ENCODE results near the gene FGF3. TPM values are rescaled to one million over a fixed set of nuclear protein-coding genes. Genes with fewer than 3 reads are reported as not detected.

The FGF3 gene
- polyA plus RNA-seq, 1 donor from 2014 or later, result 3.7 TPM

- H2AFZ ChIP-seq (ENCODE audit: low read depth, low read length), result no peak overlapping the region
- H3K27ac ChIP-seq (ENCODE audit: low read length), result no peak overlapping the region
- no peaks in the 10 kb centered on the region for H3K27me3 ChIP-seq (ENCODE audit: insufficient read depth, low read depth, low read length)
- no peaks in the 10 kb centered on the region for H3F3A ChIP-seq (ENCODE audit: insufficient read depth, low read length, poor library complexity, severe bottlenecking)
- TF ChIP-seq POLR2AphosphoS5 (IDR thresholded peaks at IDR 0.05) (no peak), TAF1 (IDR thresholded peaks at IDR 0.05; ENCODE audit: low read depth) (no peak), MXI1 (conservative IDR thresholded peaks at IDR 0.05; ENCODE audit: poor library complexity, severe bottlenecking) (no peak), CTCF (IDR thresholded peaks at IDR 0.05; ENCODE audit: poor library complexity, severe bottlenecking) (peak; percentile 43)
- H4K20me1 ChIP-seq (ENCODE audit: insufficient read depth), result no peaks in the 10 kb centered on the region
- H3K4me2 ChIP-seq (ENCODE audit: low read length), result no peak overlapping the region
- no peaks in the 10 kb centered on the region for H3K79me2 ChIP-seq (replicated peaks; ENCODE audit: insufficient read depth, low read length)
- no peaks in the 10 kb centered on the region for H3K9me2 ChIP-seq (ENCODE audit: insufficient read depth, low read length)
- no peak overlapping the region for H3K9ac ChIP-seq (ENCODE audit: low read length)
- no peak overlapping the region for H3K4me3 ChIP-seq (ENCODE audit: low read length)
- no peaks in the 10 kb centered on the region for H3K36me3 ChIP-seq (ENCODE audit: insufficient read depth, low read length)
- no peaks in the 10 kb centered on the region for H3K9me3 ChIP-seq (ENCODE audit: low read length)
Measured at GRCh38 chr11:69801513-69802335, 17.5 kb downstream of the FGF3 start.

- H3K36me3 ChIP-seq (ENCODE audit: insufficient read depth, low read length), result no peaks in the 10 kb centered on the region
- no peak overlapping the region for H3K4me2 ChIP-seq (ENCODE audit: low read length)
Measured at GRCh38 chr11:69800278-69800677, 18.9 kb downstream of the FGF3 start.

More at GRCh38 chr11:69800278-69800677, 18.9 kb downstream of the FGF3 start:
- H3K79me2 ChIP-seq (replicated peaks; ENCODE audit: insufficient read depth, low read length), result no peaks in the 10 kb centered on the region
- no peaks in the 10 kb centered on the region for H3K27me3 ChIP-seq (ENCODE audit: insufficient read depth, low read depth, low read length)
- no peak for TF ChIP-seq TAF1 (IDR thresholded peaks at IDR 0.05; ENCODE audit: low read depth)
- no peak for TF ChIP-seq CTCF (IDR thresholded peaks at IDR 0.05; ENCODE audit: poor library complexity, severe bottlenecking)
- TF ChIP-seq MXI1 (conservative IDR thresholded peaks at IDR 0.05; ENCODE audit: poor library complexity, severe bottlenecking), result no peak
- no peak for TF ChIP-seq EZH2 (IDR thresholded peaks at IDR 0.05; ENCODE audit: borderline replicate concordance, insufficient read depth, low read length, poor library complexity, severe bottlenecking)
- TF ChIP-seq EP300 (conservative IDR thresholded peaks at IDR 0.05; ENCODE audit: poor library complexity, severe bottlenecking), result no peak
- TF ChIP-seq POLR2AphosphoS5 (IDR thresholded peaks at IDR 0.05), result no peak
- no peak for TF ChIP-seq RAD21 (conservative IDR thresholded peaks at IDR 0.05)
- TF ChIP-seq REST (IDR thresholded peaks at IDR 0.05; ENCODE audit: borderline replicate concordance), result no peak
- no peak for TF ChIP-seq SMC3 (conservative IDR thresholded peaks at IDR 0.05; ENCODE audit: poor library complexity)
- H3F3A ChIP-seq (ENCODE audit: insufficient read depth, low read length, poor library complexity, severe bottlenecking), result no peaks in the 10 kb centered on the region
- no peaks in the 10 kb centered on the region for H3K9me3 ChIP-seq (ENCODE audit: low read length)
- no peak overlapping the region for H3K27ac ChIP-seq (ENCODE audit: low read length)
- H3K9me2 ChIP-seq (ENCODE audit: insufficient read depth, low read length), result no peaks in the 10 kb centered on the region
- H4K20me1 ChIP-seq (ENCODE audit: insufficient read depth), result no peaks in the 10 kb centered on the region
- no peak overlapping the region for H3K9ac ChIP-seq (ENCODE audit: low read length)
- H2AFZ ChIP-seq (ENCODE audit: low read depth, low read length), result no peak overlapping the region
- no peak overlapping the region for H3K4me3 ChIP-seq (ENCODE audit: low read length)

Data from neural cell (in vitro differentiated cells).